GM21723 (cell line): ENCODE measurements around the gene RAC2.
"Not testable (repeated sequence)": the region's sequence is repeated elsewhere in the genome, so short reads cannot be mapped to it uniquely, and the experiment has no call there.

Experiments
- ATAC-seq: cut with Tn5 transposase; IDR thresholded peaks from one replicate; pipeline ENCODE4 v1.9.1; 2021; ENCODE audit warnings: mild to moderate bottlenecking, moderate library complexity; ENCODE audit not compliant: unreplicated experiment

The RAC2 gene

DNA sequence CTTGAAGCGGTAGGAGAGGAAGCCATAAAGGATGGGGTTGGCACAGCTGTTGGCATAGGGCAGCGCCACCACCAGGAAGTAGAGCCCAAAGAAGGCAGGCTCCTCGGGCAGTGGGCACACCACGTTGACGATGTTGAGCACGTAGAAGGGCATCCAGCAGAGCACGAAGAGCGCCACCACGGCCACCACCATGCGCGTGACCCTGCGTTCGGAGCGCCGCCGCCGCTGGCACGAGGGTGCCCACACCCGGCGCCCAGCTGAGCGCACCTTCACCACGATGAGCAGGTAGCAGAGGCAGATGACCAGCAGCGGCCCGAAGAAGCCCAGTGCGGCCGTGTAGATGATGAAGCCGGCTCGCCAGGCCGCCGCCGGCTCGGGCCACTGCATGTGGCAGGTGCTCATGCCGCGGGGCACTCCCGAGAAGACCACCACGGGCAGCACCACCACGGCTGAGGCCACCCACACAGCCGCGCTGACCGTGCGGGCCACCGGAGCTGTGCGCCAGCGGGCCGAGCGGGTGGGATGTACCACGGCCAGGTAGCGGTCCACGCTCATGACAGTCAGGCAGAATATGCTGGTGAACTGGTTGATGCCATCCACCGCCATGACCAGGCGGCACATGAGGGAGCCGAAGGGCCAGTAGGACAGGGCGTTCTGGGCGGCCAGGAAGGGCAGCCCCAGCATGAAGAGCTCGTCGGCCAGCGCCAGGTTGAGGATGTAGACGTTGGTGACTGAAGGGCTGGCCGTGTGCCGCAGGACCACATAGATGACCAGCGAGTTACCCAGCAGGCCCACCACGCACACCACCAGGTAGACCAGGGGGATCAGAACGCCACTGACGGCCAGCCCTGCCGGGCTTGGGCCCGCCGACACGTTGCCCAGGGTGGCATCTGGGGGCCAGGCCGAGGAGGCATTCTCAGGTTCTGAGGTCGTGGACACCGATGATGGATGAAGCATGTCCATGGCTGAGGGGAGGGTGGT is 36.9 kb downstream of the RAC2 start:
- ATAC-seq = no peak

GRCh38 chr22:37206118-37206840 is 37.8 kb downstream of the RAC2 start:
- ATAC-seq = no peak

DNA sequence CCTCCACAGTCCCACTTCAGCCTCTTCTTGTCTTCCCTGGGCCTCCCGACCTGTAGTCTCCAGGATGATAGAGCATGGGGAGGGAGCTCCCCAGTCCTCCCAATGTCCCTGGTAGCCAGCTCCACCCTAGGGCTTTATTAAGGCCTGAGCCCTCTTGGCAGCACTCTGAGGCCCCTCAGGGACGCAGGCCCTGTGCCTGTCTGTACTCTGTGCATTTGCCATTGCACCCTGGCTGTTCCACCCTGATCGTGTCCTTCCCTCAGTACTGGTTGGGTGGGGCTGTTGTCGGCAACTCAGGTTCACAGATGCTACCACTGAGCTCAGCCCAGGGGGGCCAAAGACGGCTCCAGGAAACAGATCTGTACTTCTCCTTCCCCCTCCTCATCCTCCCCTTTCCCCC is 39.0 kb downstream of the RAC2 start:
- no peak for ATAC-seq

DNA sequence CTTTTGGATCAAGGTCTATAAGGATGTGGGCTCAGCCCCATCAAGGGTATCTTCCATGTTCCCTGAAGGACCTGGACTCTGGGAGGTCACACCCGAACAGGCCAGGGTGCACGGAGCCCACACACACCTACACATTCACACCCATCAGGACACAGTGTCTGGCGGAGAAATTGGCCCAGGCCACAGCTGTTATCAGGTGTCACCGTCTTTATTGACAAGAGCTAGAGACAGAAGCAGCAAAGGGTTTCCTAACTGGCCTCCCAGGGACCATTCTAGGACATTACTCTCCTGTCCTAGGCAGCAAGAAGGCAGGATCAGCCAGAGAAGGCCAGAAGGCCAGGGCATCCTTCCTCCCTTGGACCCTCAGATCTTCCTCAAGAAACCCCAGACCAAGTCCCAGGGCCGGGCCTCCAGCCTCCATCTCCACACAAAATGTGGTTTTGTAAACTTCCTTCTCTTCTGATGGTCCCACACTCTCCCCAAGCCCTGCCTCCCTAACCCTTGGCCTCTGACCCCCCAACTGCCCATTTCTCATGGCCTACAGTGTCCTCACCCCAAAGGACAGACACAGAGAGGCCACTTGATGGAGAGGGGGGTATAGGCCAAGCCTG is 39.9 kb downstream of the RAC2 start:
- ATAC-seq = no peak

- no peak for ATAC-seq
Observed at GRCh38 chr22:37203354-37204044, 40.6 kb downstream of the RAC2 start.

- ATAC-seq = no peak
Observed at GRCh38 chr22:37202716-37203115, 41.4 kb downstream of the RAC2 start.

- no peak for ATAC-seq
Observed at GRCh38 chr22:37202001-37202555, 42.0 kb downstream of the RAC2 start.

- ATAC-seq = not testable (repeated sequence)
Observed at GRCh38 chr22:37201443-37201820, 42.6 kb downstream of the RAC2 start.

DNA sequence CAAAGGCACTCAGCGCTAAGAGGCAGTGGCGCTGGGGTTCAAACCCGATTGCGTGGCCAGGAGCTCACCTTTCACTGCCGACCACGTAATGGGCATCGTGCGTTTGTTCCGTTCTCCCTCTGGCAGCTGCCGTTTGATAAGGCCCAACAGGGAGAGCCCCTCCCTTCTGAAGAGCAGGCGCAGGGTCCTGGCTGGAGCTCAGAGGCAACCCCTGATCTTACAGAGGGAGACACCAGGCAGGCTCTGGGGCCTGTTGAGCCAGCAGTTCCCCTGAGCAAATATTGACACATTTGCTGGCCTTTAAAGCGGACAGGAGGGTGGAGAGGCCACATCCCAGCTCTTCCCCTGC is 44.3 kb downstream of the RAC2 start:
- ATAC-seq = no peak

GRCh38 chr22:37199103-37199759 is 44.8 kb downstream of the RAC2 start:
- peak; percentile 78 for ATAC-seq

DNA sequence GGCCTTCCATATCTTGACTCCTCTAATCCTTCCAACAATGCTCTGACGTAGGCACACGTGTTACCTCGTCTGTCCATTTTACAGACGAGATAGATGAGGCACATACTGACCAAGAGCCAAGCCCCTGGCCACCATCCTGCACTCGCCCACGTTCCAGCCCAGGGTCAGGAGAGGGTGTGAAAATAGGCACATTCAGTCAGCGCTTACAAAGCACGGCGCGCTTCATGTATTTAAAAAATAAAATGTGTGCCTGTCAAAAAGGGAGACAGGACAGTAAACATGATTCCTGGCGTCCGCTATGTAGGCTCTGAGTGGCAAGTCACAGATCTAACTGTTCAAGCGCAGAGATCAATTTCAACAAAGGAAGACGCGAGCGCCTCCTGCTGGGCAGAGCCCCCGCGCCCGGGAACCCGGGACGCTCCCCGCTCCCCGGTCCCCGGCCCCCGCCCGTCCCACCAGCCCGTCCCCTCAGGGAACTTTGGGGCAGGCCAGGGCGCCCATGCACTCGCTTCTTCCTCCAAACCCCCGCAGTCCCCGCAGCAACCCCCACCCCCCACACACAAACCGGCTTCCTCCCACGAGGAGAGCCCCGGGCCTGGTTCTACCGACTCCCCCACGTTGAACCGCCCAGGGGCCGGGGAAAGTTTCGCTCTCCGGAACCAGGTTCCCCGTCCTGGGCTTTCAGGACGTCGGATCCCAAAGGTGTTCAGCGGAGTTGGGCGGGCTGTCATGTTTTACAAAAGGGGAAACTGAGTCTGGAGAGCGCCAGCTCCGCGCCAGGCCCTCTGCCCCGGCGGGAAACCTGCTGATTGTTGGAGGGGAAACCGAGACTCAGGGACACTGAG is 45.6 kb downstream of the RAC2 start:
- ATAC-seq = peak; percentile 38

- no peak for ATAC-seq
Observed at GRCh38 chr22:37197451-37198257, 46.4 kb downstream of the RAC2 start.

GRCh38 chr22:37196539-37197450 is 47.3 kb downstream of the RAC2 start:
- ATAC-seq = no peak

DNA sequence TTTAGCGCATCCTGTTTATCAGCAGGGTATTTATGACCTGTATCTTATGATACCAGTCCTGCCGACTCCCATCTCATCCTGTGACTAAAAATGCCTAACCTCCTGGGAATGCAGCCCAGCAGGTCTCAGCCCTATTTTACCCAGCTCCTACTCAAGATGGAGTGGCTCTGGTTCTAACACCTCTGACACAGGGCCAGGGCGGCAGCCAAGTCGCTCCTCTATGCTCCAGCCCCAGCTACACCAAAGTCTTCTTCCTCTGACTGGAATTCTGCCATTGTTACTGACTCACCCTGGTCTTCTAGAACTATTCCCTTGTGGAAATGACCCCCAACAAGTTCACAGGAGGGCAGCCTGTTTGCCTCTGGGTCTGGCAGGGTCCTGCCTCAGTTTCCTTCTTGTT is 48.1 kb downstream of the RAC2 start:
- ATAC-seq = no peak

DNA sequence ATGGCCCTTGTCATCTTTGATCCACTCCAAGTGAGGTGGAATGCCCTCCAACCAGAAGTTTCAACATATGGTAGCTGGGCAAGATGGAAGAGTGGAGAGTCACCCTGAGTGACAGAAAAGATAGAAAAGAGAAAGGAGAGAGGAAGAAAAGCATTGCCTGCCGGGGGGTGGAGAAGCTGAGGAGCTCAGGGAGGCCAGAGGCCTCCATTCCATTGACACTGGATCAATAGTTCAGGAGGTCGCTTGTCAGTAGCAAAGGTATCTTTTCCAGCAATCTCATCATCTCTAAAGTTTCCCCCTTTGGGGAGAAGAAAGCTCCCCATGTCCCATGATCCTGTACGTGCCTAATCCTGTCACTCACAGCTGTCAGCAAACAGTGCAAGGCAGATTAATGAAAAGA is 49.3 kb downstream of the RAC2 start:
- ATAC-seq = no peak

GRCh38 chr22:37193629-37194191 is 50.4 kb downstream of the RAC2 start:
- no peak for ATAC-seq

- no peak for ATAC-seq
Observed at GRCh38 chr22:37192741-37193140, 51.3 kb downstream of the RAC2 start.
